PC-3 (cell line): ENCODE results near the gene TMEM11. TPM values are rescaled to one million over a fixed set of nuclear protein-coding genes. Genes with fewer than 3 reads are reported as not detected.

Source experiments
- ATAC-seq: fragments of 200-7000 bp; cut with Tn5 transposase; 2 replicates; pipeline ENCODE4 v1.9.1; 2020; ENCODE audit warnings: mild to moderate bottlenecking, moderate library complexity
- BruUV-seq: library from RNA; stranded (reverse); fragments of 400-500 nt; replicated peaks from 2 replicates; lab custom pipeline; 2021; lab: Mats Ljungman, UMichigan
- CTCF ChIA-PET: fragments of 300-600 bp; sonication (Branson Sonifier 250); formaldehyde crosslinking; loops from one replicate; lab custom pipeline; 2022; ENCODE audit warnings: antibody characterized with exemption; lab: Charles Lee
- POLR2A ChIA-PET: fragments of 300-600 bp; sonication (Branson Sonifier 250); formaldehyde crosslinking; loops from one replicate; lab custom pipeline; 2022; ENCODE audit warnings: antibody characterized with exemption; ENCODE audit not compliant: unreplicated experiment; lab: Charles Lee
- DNase-seq: peaks from one replicate; pipeline ENCODE4 v3.0.0-alpha.2; 2015
- H2AFZ ChIP-seq: fragments of 300-600 bp; sonication (generic); 2 replicates; pipeline ENCODE4 v1.6.0; 2016; ENCODE audit warnings: antibody characterized with exemption, low read length
- H3F3A ChIP-seq: fragments of 300-600 bp; sonication (generic); one replicate; pipeline ENCODE4 v1.6.0; 2017; ENCODE audit warnings: antibody characterized with exemption, low read length, control low read depth, mild to moderate bottlenecking; ENCODE audit not compliant: unreplicated experiment
- H3K27ac ChIP-seq: fragments of 300-600 bp; sonication (generic); 2 replicates; pipeline ENCODE4 v1.5.1; 2016; ENCODE audit warnings: mild to moderate bottlenecking, low read length
- H3K27me3 ChIP-seq: fragments of 300-600 bp; sonication (generic); 2 replicates; pipeline ENCODE4 v1.6.1; 2016; ENCODE audit warnings: low read length, mixed read lengths
- H3K36me3 ChIP-seq: fragments of 300-600 bp; sonication (generic); 2 replicates; pipeline ENCODE4 v1.6.1; 2016; ENCODE audit warnings: low read depth, mixed run types, low read length, mixed read lengths
- H3K4me1 ChIP-seq: fragments of 300-600 bp; sonication (generic); 2 replicates; pipeline ENCODE4 v1.5.1; 2016; ENCODE audit warnings: low read length; ENCODE audit not compliant: insufficient read depth
- H3K4me2 ChIP-seq: fragments of 300-600 bp; sonication (generic); 2 replicates; pipeline ENCODE4 v1.6.0; 2016; ENCODE audit warnings: low read length
- H3K4me3 ChIP-seq: fragments of 300-600 bp; sonication (generic); 2 replicates; pipeline ENCODE4 v1.5.1; 2016; ENCODE audit warnings: mild to moderate bottlenecking, low read length, mixed read lengths
- H3K79me2 ChIP-seq: fragments of 300-600 bp; sonication (generic); 2 replicates; pipeline ENCODE4 v1.6.1; 2017; ENCODE audit warnings: low read length, mixed read lengths
- H3K9ac ChIP-seq: fragments of 300-600 bp; sonication (generic); 2 replicates; pipeline ENCODE4 v1.6.0; 2016; ENCODE audit warnings: mild to moderate bottlenecking, low read length
- H3K9me2 ChIP-seq: fragments of 300-600 bp; sonication (generic); replicated peaks from 2 replicates; pipeline ENCODE4 v1.6.1; 2016; ENCODE audit warnings: mixed run types, low read length, mixed read lengths
- H3K9me3 ChIP-seq: fragments of 300-600 bp; sonication (generic); 2 replicates; pipeline ENCODE4 v1.6.1; 2016; ENCODE audit warnings: low read length, mixed read lengths
- H4K20me1 ChIP-seq: fragments of 300-600 bp; sonication (generic); 2 replicates; pipeline ENCODE4 v1.6.1; 2016; ENCODE audit warnings: low read length, mixed read lengths
- EZH2 ChIP-seq: fragments of 300-600 bp; sonication (generic); IDR thresholded peaks from one replicate; pipeline ENCODE4 v1.6.1; 2017; ENCODE audit warnings: antibody characterized with exemption, mild to moderate bottlenecking, low read length; ENCODE audit not compliant: unreplicated experiment
- EZH2phosphoT487 ChIP-seq: fragments of 300-600 bp; sonication (generic); IDR thresholded peaks from 2 replicates; pipeline ENCODE4 v1.6.1; 2018; ENCODE audit warnings: mild to moderate bottlenecking, antibody characterized with exemption, low read length, borderline replicate concordance
- intact Hi-C: fragments of 100-400 bp; cut with micrococcal nuclease; formaldehyde crosslinking; loops from 2 replicates; pipeline ENCODE4 v1.9.0; 2023
- total RNA-seq: library from RNA; depleted of rRNA; stranded (reverse); fragments of >200 nt; gene quantifications from 2 replicates; pipeline ENCODE4 v1.2.3, GENCODE V29; 2014
- TF ChIP-seq, protein P1 (sequence below): fragments of 300-600 bp; sonication (generic); conservative IDR thresholded peaks from 2 replicates; pipeline ENCODE4 v1.5.1; 2017; ENCODE audit warnings: antibody characterized with exemption, low read depth, mild to moderate bottlenecking, low read length

The TMEM11 gene
- total RNA-seq, 1 experiment from 2014 or later, result 70.8 TPM

DNA sequence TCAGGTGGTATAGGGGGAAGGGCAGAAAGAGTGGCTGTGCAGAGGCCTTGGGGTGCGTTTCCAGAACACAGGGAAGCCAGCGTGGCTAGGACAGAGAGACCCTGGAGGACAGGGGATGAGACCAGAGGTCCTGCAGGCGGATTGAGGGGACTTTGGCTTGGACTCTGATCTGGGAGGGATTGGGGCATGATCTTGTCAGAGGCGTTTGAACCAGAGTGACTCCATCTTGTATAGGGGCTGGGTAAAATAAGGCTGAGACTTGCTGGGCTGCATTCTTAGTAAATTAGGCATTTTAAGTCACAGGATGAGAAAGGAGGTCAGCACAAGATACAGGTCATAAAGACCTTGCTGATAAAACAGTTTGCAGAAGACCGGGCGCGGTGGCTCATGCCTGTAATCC is 44.6 kb upstream of the TMEM11 start:
- intact Hi-C loops, result no loop called here
- Histone ChIP-seq H3K4me1 (peaks cover 7% of the 10 kb centered on the region), H3K27me3 (no peaks in the 10 kb centered on the region), H3K36me3 (no peaks in the 10 kb centered on the region), H3K4me2 (no peak overlapping the region), H3K9ac (no peak overlapping the region), H3K9me2 (no peaks in the 10 kb centered on the region), H4K20me1 (no peaks in the 10 kb centered on the region), H3K4me3 (no peak overlapping the region), H3F3A (no peaks in the 10 kb centered on the region), H3K79me2 (no peaks in the 10 kb centered on the region), H3K9me3 (no peaks in the 10 kb centered on the region), H2AFZ (no peak overlapping the region), H3K27ac (no peak overlapping the region)
- ChIA-PET CTCF (no interaction called here), POLR2A (no interaction called here)
- BruUV-seq, result no TSS peak
- no peak for DNase-seq
- TF ChIP-seq, protein P1, sequence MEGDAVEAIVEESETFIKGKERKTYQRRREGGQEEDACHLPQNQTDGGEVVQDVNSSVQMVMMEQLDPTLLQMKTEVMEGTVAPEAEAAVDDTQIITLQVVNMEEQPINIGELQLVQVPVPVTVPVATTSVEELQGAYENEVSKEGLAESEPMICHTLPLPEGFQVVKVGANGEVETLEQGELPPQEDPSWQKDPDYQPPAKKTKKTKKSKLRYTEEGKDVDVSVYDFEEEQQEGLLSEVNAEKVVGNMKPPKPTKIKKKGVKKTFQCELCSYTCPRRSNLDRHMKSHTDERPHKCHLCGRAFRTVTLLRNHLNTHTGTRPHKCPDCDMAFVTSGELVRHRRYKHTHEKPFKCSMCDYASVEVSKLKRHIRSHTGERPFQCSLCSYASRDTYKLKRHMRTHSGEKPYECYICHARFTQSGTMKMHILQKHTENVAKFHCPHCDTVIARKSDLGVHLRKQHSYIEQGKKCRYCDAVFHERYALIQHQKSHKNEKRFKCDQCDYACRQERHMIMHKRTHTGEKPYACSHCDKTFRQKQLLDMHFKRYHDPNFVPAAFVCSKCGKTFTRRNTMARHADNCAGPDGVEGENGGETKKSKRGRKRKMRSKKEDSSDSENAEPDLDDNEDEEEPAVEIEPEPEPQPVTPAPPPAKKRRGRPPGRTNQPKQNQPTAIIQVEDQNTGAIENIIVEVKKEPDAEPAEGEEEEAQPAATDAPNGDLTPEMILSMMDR, result no peak
- TF ChIP-seq EZH2phosphoT487, result no peak
- TF ChIP-seq EZH2, result no peak
- ATAC-seq, result no peak

DNA sequence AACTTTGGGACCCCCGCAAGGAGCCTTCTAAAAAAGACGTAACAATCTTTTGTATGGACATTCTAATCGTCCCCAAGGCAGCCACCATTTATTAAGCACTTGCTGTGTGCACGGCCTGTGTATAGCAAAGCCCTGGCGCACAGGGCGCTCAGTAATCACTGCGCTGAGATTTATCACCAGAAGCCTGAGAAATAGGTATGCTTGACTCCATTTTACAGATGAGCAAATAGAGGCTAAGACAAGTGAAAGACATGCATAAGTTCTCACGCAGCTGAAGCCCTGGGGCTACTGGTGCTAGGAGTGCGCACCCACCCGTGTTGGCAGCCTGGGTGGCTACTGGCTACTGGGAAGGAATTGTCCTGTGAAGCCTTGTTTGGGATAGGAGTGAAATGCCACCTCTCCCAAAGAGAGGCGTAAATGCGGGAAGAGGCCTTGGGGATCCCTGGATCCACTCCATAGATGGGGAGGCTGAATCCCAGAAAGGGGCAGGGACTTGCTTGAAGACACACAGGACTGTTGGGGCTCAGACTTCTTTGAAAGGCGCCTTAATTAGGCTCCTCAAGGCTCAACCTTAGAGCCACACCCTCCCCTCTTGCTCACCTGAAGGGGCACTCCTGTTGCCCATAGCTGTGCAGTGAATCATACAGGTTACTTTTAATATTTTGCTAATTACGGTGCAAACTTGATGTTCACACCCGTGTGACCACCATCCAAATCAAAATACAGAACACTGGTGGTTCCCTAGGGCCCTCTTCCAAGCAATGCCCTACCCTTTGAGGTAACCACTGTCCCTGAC is 39.9 kb upstream of the TMEM11 start:
- ChIA-PET CTCF (no interaction called here), POLR2A (no interaction called here)
- BruUV-seq, result no TSS peak
- Histone ChIP-seq H3K4me2 (peak overlapping the region; percentile 89), H3K36me3 (no peaks in the 10 kb centered on the region), H3K9ac (no peak overlapping the region), H3K9me3 (no peaks in the 10 kb centered on the region), H3K9me2 (no peaks in the 10 kb centered on the region), H3K27me3 (no peaks in the 10 kb centered on the region), H3K4me3 (peak overlapping the region; percentile 66), H3K79me2 (no peaks in the 10 kb centered on the region), H2AFZ (peak overlapping the region; percentile 74), H3F3A (no peaks in the 10 kb centered on the region), H3K27ac (no peak overlapping the region), H4K20me1 (no peaks in the 10 kb centered on the region), H3K4me1 (peaks cover 8% of the 10 kb centered on the region)
- ATAC-seq (no peak), DNase-seq (no peak)
- intact Hi-C loops, result loop anchor here (5.0 kb wide), 1 partner anchor 42 kb away; the partner anchor contains the start of gene TMEM11
- TF ChIP-seq, protein P1, result no peak
